Stimulated activated CD4-positive, alpha-beta T cell treated with anti-CD3 and anti-CD28 coated beads, Interleukin-15, amount 100 ng/mL, for 1 hour (primary cell): ENCODE results near the gene MAGEA9.
"Not testable (repeated sequence)": the region's sequence is repeated elsewhere in the genome, so short reads cannot be mapped to it uniquely, and the experiment has no call there.

Experiments used
- DNase-seq, 2 donors: peaks; one replicate each; pipeline ENCODE4 v3.0.0-alpha.2; 2020; ENCODE audit warnings: low read depth in 1 of 2, low spot score in 1 of 2

The MAGEA9 gene

GRCh38 chrX:149781727-149782126 lies at the start of gene MAGEA9:
TSS of gene MAGEA9 (plus strand) at chrX:149781930. CDS start at chrX:149786211, 4,281 bp downstream.
- DNase-seq, result not testable (repeated sequence)

- not testable (repeated sequence) for DNase-seq
These were observed 39.5 kb upstream of the MAGEA9 start for GRCh38 chrX:149742269-149742668.

- DNase-seq, result not testable (repeated sequence)
These were observed 35.2 kb upstream of the MAGEA9 start for GRCh38 chrX:149746390-149747007.

GRCh38 chrX:149757206-149758067 lies 24.3 kb upstream of the MAGEA9 start:
- no peak for DNase-seq

- no peak for DNase-seq
These were observed 23.5 kb upstream of the MAGEA9 start for GRCh38 chrX:149758068-149758714.

- not testable (repeated sequence) for DNase-seq
These were observed 23.0 kb upstream of the MAGEA9 start for GRCh38 chrX:149758715-149759078.

GRCh38 chrX:149759824-149760223 lies 21.9 kb upstream of the MAGEA9 start:
- DNase-seq, result no peak

GRCh38 chrX:149760965-149761364 lies 20.8 kb upstream of the MAGEA9 start:
- no peak for DNase-seq

- not testable (repeated sequence) for DNase-seq
These were observed 19.7 kb upstream of the MAGEA9 start for GRCh38 chrX:149761858-149762674.

- DNase-seq, result no peak
These were observed 18.8 kb upstream of the MAGEA9 start for GRCh38 chrX:149762696-149763614.

- not testable (repeated sequence) for DNase-seq
These were observed 11.4 kb upstream of the MAGEA9 start for GRCh38 chrX:149770344-149770743.

GRCh38 chrX:149773026-149773425 lies 8.7 kb upstream of the MAGEA9 start:
- DNase-seq, result not testable (repeated sequence)

- DNase-seq, result not testable (repeated sequence)
These were observed 8.0 kb upstream of the MAGEA9 start, which contains the start of gene HSFX1 for GRCh38 chrX:149773768-149774167. TSS of gene HSFX1 (plus strand) at chrX:149774068. CDS start at chrX:149774682, 614 bp downstream.

GRCh38 chrX:149777999-149778398 lies 3.7 kb upstream of the MAGEA9 start:
- DNase-seq, result not testable (repeated sequence)

- not testable (repeated sequence) for DNase-seq
These were observed 13.8 kb downstream of the MAGEA9 start for GRCh38 chrX:149795531-149795930.

- no peak for DNase-seq
These were observed 17.5 kb downstream of the MAGEA9 start for GRCh38 chrX:149799095-149799714.

- no peak for DNase-seq
These were observed 18.2 kb downstream of the MAGEA9 start for GRCh38 chrX:149799938-149800337.

GRCh38 chrX:149803458-149804062 lies 21.8 kb downstream of the MAGEA9 start:
- DNase-seq, result no peak

- no peak for DNase-seq
These were observed 22.4 kb downstream of the MAGEA9 start for GRCh38 chrX:149804102-149804501.
